Keratinocyte (primary cell): ENCODE measurements around the gene CCNK. TPM values are rescaled to one million over a fixed set of nuclear protein-coding genes. Genes with fewer than 3 reads are reported as not detected.

Source experiments
- DNase-seq: peaks from one replicate; pipeline ENCODE4 v3.0.0-alpha.2; 2011; ENCODE audit warnings: low read depth, missing footprints, low spot score
- FAIRE-seq: peaks from 2 replicates; lab custom pipeline; 2011; peaks lifted over from hg19 to GRCh38; lab: Jason Lieb, UNC
- H2AFZ ChIP-seq: 2 replicates; pipeline ENCODE4 v1.6.0; 2012; ENCODE audit warnings: low read length, control low read depth, inconsistent platforms; ENCODE audit not compliant: control insufficient read depth
- H3K27ac ChIP-seq: 2 replicates; pipeline ENCODE4 v1.5.1; 2011; ENCODE audit warnings: low read length; ENCODE audit not compliant: control insufficient read depth, insufficient read depth
- H3K27me3 ChIP-seq: 3 replicates; pipeline ENCODE4 v1.6.0; 2011; ENCODE audit warnings: low read length; ENCODE audit not compliant: control insufficient read depth, insufficient read depth; ENCODE audit errors: extremely low read depth
- H3K36me3 ChIP-seq, 2 experiments: 2 replicates in 1 of 2; 3 replicates in 1 of 2; pipeline ENCODE4 v1.5.1; 2011; ENCODE audit warnings: low read length in 2 of 2, mild to moderate bottlenecking in 1 of 2; ENCODE audit not compliant: control insufficient read depth in 2 of 2, insufficient read depth in 2 of 2; ENCODE audit errors: extremely low read depth in 1 of 2
- H3K4me1 ChIP-seq: 3 replicates; pipeline ENCODE4 v1.5.1; 2011; ENCODE audit warnings: low read length; ENCODE audit not compliant: control insufficient read depth, insufficient read depth; ENCODE audit errors: extremely low read depth
- H3K4me2 ChIP-seq: 3 replicates; pipeline ENCODE4 v1.6.0; 2011; ENCODE audit warnings: low read depth, low read length; ENCODE audit not compliant: control insufficient read depth, insufficient read depth; ENCODE audit errors: extremely low read depth
- H3K4me3 ChIP-seq, 3 experiments: fragments of 200-600 bp in 1 of 3; sonication (generic) in 1 of 3; 2 replicates in 2 of 3; 3 replicates in 1 of 3; pipeline ENCODE4 v1.5.1; 2011 to 2016; ENCODE audit warnings: low read length in 3 of 3, mild to moderate bottlenecking in 3 of 3, control low read depth in 2 of 3, inconsistent platforms in 1 of 3, low read depth in 1 of 3, mixed read lengths in 1 of 3, mixed run types in 1 of 3, moderate library complexity in 1 of 3; ENCODE audit not compliant: control insufficient read depth in 2 of 3, insufficient read depth in 2 of 3; ENCODE audit errors: extremely low read depth in 1 of 3
- H3K79me2 ChIP-seq: 2 replicates; pipeline ENCODE4 v1.6.0; 2012; ENCODE audit warnings: low read length; ENCODE audit not compliant: control insufficient read depth, insufficient read depth
- H3K9ac ChIP-seq: 3 replicates; pipeline ENCODE4 v1.6.0; 2011; ENCODE audit warnings: low read length; ENCODE audit not compliant: control insufficient read depth, insufficient read depth; ENCODE audit errors: extremely low read depth
- H3K9me1 ChIP-seq: 3 replicates; pipeline ENCODE4 v1.6.0; 2011; ENCODE audit warnings: low read length; ENCODE audit not compliant: control insufficient read depth, insufficient read depth; ENCODE audit errors: extremely low read depth
- H3K9me3 ChIP-seq: 2 replicates; pipeline ENCODE4 v1.5.1; 2012; ENCODE audit warnings: low read depth, low read length; ENCODE audit not compliant: control insufficient read depth
- H4K20me1 ChIP-seq: 3 replicates; pipeline ENCODE4 v1.6.0; 2011; ENCODE audit warnings: low read length; ENCODE audit not compliant: control insufficient read depth, insufficient read depth; ENCODE audit errors: extremely low read depth
- EZH2 ChIP-seq: IDR thresholded peaks from one replicate; pipeline ENCODE4 v1.6.1; 2012; ENCODE audit warnings: inconsistent platforms, mild to moderate bottlenecking, low read length, moderate library complexity
- dilution Hi-C: fragments of 300-500 bp; cut with MboI; formaldehyde crosslinking; loops from one replicate; pipeline ENCODE4 v1.7.0; 2020; ENCODE audit warnings: low sequenced_read_pairs; ENCODE audit not compliant: extremely low pct_ligation_motif_present
- polyA plus RNA-seq, 5 experiments: library from polyadenylated mRNA; depleted of rRNA in 3 of 5; stranded (reverse) in 3 of 5; stranded (forward) in 1 of 5; unstranded in 1 of 5; fragments of >200 nt; gene quantifications; 1 replicate in 1 of 5; 2 replicates in 3 of 5; 3 replicates in 1 of 5; pipeline versions ENCODE4 v1.2.1 to v1.2.3, GENCODE V29; 2011 to 2012; ENCODE audit warnings: missing spikeins in 2 of 5, low read depth in 1 of 5, low replicate concordance in 1 of 5
- TF ChIP-seq, protein P1 (sequence below), 3 experiments: IDR thresholded peaks in 1 of 3; conservative IDR thresholded peaks in 1 of 3; optimal IDR thresholded peaks in 1 of 3; 2 replicates in 2 of 3; 3 replicates in 1 of 3; pipeline versions ENCODE3 to v1.5.1; 2011; ENCODE audit warnings: low read length in 3 of 3, mild to moderate bottlenecking in 3 of 3, moderate library complexity in 2 of 3, control low read depth in 1 of 3, inconsistent platforms in 1 of 3; ENCODE audit not compliant: insufficient read depth in 2 of 3; ENCODE audit errors: extremely low read depth in 1 of 3

The CCNK gene
- polyA plus RNA-seq, 1 donor (not counting 4 experiments of a cell fraction or from before 2014, with no cell fraction given) = 12.8 TPM

DNA sequence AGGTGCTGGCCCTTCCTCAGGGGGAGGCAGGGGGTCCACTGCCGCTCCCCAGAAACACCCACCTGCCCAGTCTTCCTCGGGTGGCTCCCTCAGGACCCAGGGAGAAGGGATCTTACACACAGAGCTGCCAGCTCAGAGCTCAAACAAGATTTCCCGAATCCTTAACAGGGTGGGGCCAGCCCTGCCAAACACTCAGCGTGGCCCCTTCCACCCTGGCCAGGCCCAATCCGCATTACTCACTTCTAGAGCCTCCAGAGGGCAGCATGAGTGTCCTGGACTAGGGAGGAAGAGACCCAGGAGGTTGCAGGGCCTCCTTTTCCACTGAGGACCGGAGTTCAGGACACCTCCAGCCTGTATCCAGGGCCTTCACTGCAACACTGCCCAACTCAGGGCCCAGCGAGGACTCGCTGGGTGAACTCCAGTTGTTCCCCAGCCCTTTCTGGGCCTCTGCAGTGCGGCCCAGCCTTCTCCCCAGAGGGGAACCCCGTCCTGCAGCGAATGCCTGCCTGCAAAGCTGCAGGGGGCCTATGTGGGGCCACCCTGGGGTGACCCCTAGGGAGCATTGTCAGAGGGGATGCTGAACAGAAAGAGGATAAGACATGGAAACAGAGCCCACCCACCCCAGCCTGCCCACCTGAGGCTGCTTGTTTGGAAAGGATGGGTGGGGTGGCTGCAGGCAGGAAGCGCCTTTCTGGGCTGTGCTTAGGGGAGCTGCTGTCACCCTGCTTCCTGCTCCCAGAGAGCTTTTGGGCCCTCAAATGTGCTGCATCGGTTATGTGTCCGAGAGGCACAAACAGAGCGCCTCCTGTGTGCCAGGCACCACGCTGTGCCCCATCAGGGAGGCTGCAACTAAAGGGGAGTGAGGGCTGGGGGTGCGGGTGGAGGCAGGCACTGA, 43.8 kb downstream of the CCNK start:
- no peak overlapping the region for H3K4me3 ChIP-seq
- peaks cover 2% of the 10 kb centered on the region in 2 experiments for H3K36me3 ChIP-seq
- peaks cover 5% of the 10 kb centered on the region for H4K20me1 ChIP-seq
- no peaks in the 10 kb centered on the region for H3K9me1 ChIP-seq
- no peak overlapping the region for H3K9ac ChIP-seq
- H3K79me2 ChIP-seq = peaks cover 29% of the 10 kb centered on the region
- FAIRE-seq (no peak), DNase-seq (no peak)
- dilution Hi-C loops = no loop called here
- H3K27ac ChIP-seq = no peak overlapping the region
- H2AFZ ChIP-seq = no peak overlapping the region
- H3K4me1 ChIP-seq = peaks cover 4% of the 10 kb centered on the region
- no peak for TF ChIP-seq EZH2
- TF ChIP-seq, protein P1, sequence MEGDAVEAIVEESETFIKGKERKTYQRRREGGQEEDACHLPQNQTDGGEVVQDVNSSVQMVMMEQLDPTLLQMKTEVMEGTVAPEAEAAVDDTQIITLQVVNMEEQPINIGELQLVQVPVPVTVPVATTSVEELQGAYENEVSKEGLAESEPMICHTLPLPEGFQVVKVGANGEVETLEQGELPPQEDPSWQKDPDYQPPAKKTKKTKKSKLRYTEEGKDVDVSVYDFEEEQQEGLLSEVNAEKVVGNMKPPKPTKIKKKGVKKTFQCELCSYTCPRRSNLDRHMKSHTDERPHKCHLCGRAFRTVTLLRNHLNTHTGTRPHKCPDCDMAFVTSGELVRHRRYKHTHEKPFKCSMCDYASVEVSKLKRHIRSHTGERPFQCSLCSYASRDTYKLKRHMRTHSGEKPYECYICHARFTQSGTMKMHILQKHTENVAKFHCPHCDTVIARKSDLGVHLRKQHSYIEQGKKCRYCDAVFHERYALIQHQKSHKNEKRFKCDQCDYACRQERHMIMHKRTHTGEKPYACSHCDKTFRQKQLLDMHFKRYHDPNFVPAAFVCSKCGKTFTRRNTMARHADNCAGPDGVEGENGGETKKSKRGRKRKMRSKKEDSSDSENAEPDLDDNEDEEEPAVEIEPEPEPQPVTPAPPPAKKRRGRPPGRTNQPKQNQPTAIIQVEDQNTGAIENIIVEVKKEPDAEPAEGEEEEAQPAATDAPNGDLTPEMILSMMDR (optimal IDR thresholded peaks at IDR 0.05 in 1 of 3, IDR thresholded peaks at IDR 0.05 in 1 of 3, conservative IDR thresholded peaks at IDR 0.05 in 1 of 3; ENCODE audit: extremely low read depth in 1 of 3, insufficient read depth in 2 of 3, low read length in 3 of 3) = peak; percentile 16 to 46 (median 21)
- no peaks in the 10 kb centered on the region for H3K9me3 ChIP-seq
- H3K4me2 ChIP-seq = no peak overlapping the region
- H3K27me3 ChIP-seq = no peaks in the 10 kb centered on the region

DNA sequence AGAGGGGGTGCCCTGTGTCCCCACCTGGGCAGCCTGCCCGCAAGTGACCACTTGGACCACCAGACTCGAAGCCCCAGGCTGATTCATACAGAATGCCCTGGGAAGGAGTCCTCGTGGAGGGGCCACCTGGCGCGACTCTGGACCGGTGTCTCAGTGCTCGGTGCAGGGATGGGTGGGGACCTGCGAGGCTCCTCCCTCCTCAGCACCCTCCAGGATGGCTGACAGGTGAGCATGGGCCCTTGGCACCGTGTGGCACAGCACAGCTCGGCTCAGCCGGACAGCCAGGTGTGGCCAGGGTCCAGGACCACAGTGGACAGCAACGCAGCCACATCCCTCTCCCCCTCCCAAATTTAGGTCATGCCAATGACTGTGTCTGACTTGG, 44.5 kb downstream of the CCNK start:
- Histone ChIP-seq H3K27me3 (no peaks in the 10 kb centered on the region), H3K79me2 (peaks cover 34% of the 10 kb centered on the region), H3K27ac (no peak overlapping the region), H3K4me1 (peaks cover 4% of the 10 kb centered on the region), H3K9ac (no peak overlapping the region), H3K36me3 (peaks cover 2% of the 10 kb centered on the region in 2 experiments), H2AFZ (no peak overlapping the region), H3K4me2 (no peak overlapping the region), H3K4me3 (no peak overlapping the region), H4K20me1 (peaks cover 8% of the 10 kb centered on the region), H3K9me1 (no peaks in the 10 kb centered on the region), H3K9me3 (no peaks in the 10 kb centered on the region)
- FAIRE-seq = no peak
- DNase-seq = no peak
- TF ChIP-seq EZH2 = no peak
- TF ChIP-seq, protein P1 (optimal IDR thresholded peaks at IDR 0.05 in 1 of 3, IDR thresholded peaks at IDR 0.05 in 1 of 3, conservative IDR thresholded peaks at IDR 0.05 in 1 of 3; ENCODE audit: extremely low read depth in 1 of 3, insufficient read depth in 2 of 3, low read length in 3 of 3) = no peak
- dilution Hi-C loops = no loop called here
